Measurements from ENCODE around the gene SGF29.

DNA sequence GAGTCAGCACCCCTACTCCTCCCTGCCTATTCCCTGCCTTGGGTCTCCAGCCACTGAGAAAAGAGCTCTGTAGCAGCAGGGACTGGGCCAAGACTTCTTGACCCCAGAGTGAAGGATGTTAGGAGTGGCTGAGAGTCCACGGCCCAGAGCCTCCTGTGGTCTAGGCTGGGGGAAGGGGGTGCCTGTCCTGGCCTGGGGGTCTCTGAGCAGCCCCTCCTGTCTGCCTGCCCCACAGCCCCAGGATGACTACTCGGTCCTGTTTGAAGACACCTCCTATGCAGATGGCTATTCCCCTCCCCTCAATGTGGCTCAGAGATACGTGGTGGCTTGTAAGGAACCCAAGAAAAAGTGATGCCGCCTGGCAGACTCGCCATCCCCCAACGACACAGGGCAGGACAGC, 37.6 kb downstream of the SGF29 start:
- TF ChIP-seq, protein P1, sequence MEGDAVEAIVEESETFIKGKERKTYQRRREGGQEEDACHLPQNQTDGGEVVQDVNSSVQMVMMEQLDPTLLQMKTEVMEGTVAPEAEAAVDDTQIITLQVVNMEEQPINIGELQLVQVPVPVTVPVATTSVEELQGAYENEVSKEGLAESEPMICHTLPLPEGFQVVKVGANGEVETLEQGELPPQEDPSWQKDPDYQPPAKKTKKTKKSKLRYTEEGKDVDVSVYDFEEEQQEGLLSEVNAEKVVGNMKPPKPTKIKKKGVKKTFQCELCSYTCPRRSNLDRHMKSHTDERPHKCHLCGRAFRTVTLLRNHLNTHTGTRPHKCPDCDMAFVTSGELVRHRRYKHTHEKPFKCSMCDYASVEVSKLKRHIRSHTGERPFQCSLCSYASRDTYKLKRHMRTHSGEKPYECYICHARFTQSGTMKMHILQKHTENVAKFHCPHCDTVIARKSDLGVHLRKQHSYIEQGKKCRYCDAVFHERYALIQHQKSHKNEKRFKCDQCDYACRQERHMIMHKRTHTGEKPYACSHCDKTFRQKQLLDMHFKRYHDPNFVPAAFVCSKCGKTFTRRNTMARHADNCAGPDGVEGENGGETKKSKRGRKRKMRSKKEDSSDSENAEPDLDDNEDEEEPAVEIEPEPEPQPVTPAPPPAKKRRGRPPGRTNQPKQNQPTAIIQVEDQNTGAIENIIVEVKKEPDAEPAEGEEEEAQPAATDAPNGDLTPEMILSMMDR (IDR thresholded peaks at IDR 0.05) = no peak
- no peak for TF ChIP-seq POLR2AphosphoS5 (IDR thresholded peaks at IDR 0.05)

Data from breast epithelium (tissue), 3 donors.